ENCODE measurements around the gene ARRDC1. TPM values are rescaled to one million over a fixed set of nuclear protein-coding genes. Genes with fewer than 3 reads are reported as not detected.
"Not testable (repeated sequence)": the region's sequence is repeated elsewhere in the genome, so short reads cannot be mapped to it uniquely, and the experiment has no call there.

ARRDC1 gene
- total RNA-seq, 2 donors from 2014 or later, result 69.1 to 97.2 TPM

DNA sequence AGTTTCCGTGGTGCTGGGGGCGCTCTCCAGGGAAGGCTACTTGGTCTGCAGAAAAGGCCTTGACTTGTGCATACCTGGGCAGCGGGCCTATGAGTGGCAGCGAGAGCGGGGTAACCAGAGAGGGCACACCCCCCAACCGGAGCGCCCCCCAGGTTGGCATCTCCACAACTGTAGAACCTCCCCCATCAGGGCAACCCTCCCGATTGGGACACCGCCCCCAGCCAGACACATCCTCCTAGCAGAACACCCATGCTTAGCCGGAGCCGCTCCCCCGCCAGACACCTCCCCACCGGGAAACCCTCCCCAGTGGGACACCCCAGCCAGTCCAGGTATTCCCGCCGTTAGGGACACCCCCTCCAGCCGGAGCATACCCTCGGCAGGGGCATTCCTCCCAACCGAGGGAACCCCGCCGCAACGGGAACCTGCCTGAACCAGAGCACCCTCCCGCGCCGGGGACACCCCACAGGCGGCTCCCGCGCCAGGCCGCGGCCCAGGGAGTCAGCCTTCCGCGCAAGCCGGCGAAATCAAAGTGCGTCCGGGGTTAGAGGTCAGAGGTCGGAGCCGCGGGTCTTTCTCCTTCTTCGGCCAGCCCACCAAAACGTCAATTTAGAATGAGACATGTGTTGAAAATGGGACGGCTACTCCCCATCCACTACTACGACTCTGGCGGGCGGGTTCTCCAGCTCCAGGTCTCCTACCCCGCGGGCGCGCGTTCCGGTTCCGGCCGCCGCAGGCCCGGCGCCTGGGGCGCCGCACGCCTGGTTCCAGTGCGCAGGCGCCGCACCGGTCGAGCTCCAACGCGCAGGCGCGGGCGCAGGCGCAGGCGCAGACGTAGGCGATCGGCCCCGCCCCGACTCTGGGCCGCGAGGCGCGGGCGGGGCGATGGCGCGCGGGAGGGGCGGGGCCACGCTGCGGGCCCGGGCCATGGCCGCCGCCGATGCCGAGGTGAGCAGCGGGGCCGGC is 12.9 kb downstream of the ARRDC1 start, which contains the start of gene EHMT1:
EHMT1 (plus strand) TSS at position 901 of the 963 bp plus-strand sequence; CDS start at position 925, 24 bp downstream.
- Histone ChIP-seq H3K9ac (ENCODE audit: low read depth in 2 of 2, low read length in 2 of 2) (peak within 1 kb of the TSS; percentile 95 to 99), H3K4me3 (peak within 1 kb of the TSS; percentile 92), H3K27me3 (no peaks in the 10 kb centered on the region), H3K9me3 (no peaks in the 10 kb centered on the region), H3K4me1 (peaks cover 19% of the 10 kb centered on the region), H3K36me3 (peaks cover 8% of the 10 kb centered on the region), H3K27ac (peak within 1 kb of the TSS; percentile 87)
- TF ChIP-seq, protein P1, sequence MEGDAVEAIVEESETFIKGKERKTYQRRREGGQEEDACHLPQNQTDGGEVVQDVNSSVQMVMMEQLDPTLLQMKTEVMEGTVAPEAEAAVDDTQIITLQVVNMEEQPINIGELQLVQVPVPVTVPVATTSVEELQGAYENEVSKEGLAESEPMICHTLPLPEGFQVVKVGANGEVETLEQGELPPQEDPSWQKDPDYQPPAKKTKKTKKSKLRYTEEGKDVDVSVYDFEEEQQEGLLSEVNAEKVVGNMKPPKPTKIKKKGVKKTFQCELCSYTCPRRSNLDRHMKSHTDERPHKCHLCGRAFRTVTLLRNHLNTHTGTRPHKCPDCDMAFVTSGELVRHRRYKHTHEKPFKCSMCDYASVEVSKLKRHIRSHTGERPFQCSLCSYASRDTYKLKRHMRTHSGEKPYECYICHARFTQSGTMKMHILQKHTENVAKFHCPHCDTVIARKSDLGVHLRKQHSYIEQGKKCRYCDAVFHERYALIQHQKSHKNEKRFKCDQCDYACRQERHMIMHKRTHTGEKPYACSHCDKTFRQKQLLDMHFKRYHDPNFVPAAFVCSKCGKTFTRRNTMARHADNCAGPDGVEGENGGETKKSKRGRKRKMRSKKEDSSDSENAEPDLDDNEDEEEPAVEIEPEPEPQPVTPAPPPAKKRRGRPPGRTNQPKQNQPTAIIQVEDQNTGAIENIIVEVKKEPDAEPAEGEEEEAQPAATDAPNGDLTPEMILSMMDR (IDR thresholded peaks at IDR 0.05), result no peak
- intact Hi-C loops (cut with DNase I), result no loop called here
- peak; percentile 85 for DNase-seq

DNA sequence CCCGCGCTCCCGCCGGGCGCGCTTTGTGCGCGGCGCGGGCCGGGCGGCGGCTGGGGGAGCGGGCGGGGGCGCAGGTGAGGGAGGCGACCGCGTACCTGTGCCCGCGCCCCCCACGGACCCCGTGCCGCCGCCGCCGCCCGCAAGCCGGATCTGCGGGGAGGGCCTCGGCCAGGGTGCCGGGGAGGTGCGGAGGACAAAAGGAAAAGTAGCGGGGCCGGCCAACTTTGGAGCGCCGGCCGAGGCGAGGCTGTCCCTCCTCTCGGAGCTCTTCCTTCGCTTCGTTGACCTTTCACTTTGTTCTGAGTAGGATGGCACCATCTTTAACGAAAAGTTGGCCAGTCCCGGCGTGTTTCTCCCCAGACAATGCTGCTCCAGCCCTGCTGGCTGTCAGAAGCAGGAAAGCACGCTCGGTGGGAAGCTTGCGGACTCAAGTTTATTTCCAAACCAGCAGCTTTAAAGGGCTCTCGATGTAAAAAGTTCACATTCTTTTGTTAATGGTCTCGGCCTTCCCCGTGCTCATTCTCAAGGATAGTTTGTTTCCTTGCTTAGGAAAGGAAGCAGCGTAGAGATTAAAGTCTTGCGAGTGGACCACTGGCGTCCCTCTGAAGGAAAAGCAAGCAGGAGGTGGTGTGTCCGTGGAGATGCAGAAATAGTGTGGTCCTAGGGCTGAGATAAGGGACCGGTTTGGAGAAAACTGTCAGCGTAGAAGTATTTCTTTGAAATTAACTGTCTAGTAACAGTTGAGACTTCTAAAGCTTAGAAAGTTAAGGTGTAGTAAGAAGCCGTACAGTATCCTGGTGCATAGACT is 14.0 kb downstream of the ARRDC1 start:
- peaks cover 19% of the 10 kb centered on the region for H3K4me1 ChIP-seq
- DNase-seq, result peak; percentile 39
- H3K4me3 ChIP-seq, result peak overlapping the region; percentile 59
- intact Hi-C loops (cut with DNase I), result no loop called here
- TF ChIP-seq, protein P1 (IDR thresholded peaks at IDR 0.05), result no peak
- H3K36me3 ChIP-seq, result no peaks in the 10 kb centered on the region
- H3K9ac ChIP-seq (ENCODE audit: low read depth in 2 of 2, low read length in 2 of 2), result peak overlapping the region; percentile 56 to 68
- H3K27me3 ChIP-seq, result no peaks in the 10 kb centered on the region
- H3K27ac ChIP-seq, result peak overlapping the region; percentile 74
- H3K9me3 ChIP-seq, result no peaks in the 10 kb centered on the region

DNA sequence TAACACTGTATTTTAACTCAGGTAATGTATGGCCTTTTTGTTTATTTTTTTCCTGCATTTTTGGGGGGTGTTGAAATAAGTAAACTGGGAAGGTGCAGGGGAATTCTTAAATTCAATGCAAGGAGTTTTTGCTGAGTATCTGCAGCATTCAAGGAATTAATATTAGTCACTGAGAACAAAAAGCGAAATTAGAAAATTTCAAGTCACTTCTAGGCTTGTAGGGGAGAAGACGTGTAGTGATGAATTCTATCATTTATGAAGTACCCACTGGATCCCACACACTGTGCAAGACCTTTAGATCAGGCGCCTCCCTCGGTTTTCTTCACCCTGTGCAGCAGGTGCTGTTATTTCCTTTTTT is 14.5 kb downstream of the ARRDC1 start:
- H3K9me3 ChIP-seq, result no peaks in the 10 kb centered on the region
- peak overlapping the region in 1 of 2 donors; percentile 56 for H3K9ac ChIP-seq (ENCODE audit: low read depth in 2 of 2, low read length in 2 of 2)
- H3K4me1 ChIP-seq, result peaks cover 19% of the 10 kb centered on the region
- peak overlapping the region; percentile 74 for H3K27ac ChIP-seq
- H3K4me3 ChIP-seq, result peak overlapping the region; percentile 59
- TF ChIP-seq, protein P1 (IDR thresholded peaks at IDR 0.05), result no peak
- DNase-seq, result no peak
- intact Hi-C loops (cut with DNase I), result no loop called here
- H3K36me3 ChIP-seq, result no peaks in the 10 kb centered on the region
- H3K27me3 ChIP-seq, result no peaks in the 10 kb centered on the region

DNA sequence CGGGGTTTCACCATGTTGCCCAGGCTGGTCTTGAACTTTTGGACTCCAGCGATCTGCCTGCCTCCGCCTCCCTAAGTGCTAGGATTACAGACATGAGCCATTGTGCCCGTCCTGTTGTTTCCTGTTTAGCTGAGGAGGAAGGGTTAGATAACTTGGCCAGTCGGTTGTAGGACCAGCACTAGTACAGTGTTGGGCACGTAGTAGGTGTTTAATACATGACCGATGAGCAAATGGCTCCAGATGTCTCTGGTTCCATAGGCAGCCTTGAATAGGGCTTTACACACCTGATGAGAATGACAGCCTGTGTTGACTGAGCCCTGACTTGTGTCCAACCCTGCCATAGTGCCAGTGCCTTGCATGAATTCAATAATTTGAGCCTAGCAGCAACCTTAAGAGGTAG is 15.1 kb downstream of the ARRDC1 start:
- Histone ChIP-seq H3K9ac (ENCODE audit: low read depth in 2 of 2, low read length in 2 of 2) (peak overlapping the region in 1 of 2 donors; percentile 1), H3K36me3 (no peaks in the 10 kb centered on the region), H3K4me1 (peaks cover 19% of the 10 kb centered on the region), H3K9me3 (no peaks in the 10 kb centered on the region), H3K4me3 (no peak overlapping the region), H3K27ac (no peak overlapping the region), H3K27me3 (no peaks in the 10 kb centered on the region)
- TF ChIP-seq, protein P1 (IDR thresholded peaks at IDR 0.05), result no peak
- intact Hi-C loops (cut with DNase I), result no loop called here
- DNase-seq, result no peak

DNA sequence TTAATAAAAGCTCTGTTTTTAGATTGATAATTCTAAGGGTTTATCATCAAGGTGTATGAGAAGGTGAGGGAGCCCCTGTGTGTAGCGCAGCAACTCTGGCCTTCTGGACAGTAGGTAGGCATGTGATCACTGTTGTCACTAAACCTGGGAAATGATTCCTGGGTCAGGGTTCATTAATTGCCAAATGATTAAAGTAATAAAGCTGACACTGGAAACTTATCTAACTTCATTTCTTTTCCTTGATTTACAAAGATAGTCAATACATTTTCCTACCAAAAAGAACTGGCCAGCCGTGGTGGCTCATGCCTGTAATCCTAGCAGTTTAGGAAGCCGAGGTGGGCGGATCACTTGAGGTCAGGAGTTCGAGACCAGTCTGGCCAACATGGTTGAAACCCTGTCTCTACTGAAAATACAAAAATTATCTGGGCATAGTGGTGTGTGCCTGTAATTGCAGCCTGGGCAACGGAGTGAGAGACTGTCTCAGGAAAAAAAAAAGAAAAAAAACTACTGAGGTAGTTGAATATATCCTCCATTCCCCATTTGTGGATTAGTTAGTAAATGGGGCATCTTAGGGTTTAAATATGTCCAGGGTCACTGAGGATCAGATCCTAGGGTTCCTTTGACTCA is 15.8 kb downstream of the ARRDC1 start:
- H3K4me1 ChIP-seq, result peaks cover 19% of the 10 kb centered on the region
- TF ChIP-seq, protein P1 (IDR thresholded peaks at IDR 0.05), result no peak
- no peak overlapping the region for H3K4me3 ChIP-seq
- H3K27me3 ChIP-seq, result no peaks in the 10 kb centered on the region
- intact Hi-C loops (cut with DNase I), result no loop called here
- H3K9ac ChIP-seq (ENCODE audit: low read depth in 2 of 2, low read length in 2 of 2), result peak overlapping the region in 1 of 2 donors; percentile 19
- no peaks in the 10 kb centered on the region for H3K36me3 ChIP-seq
- DNase-seq, result no peak
- H3K27ac ChIP-seq, result no peak overlapping the region
- H3K9me3 ChIP-seq, result no peaks in the 10 kb centered on the region

DNA sequence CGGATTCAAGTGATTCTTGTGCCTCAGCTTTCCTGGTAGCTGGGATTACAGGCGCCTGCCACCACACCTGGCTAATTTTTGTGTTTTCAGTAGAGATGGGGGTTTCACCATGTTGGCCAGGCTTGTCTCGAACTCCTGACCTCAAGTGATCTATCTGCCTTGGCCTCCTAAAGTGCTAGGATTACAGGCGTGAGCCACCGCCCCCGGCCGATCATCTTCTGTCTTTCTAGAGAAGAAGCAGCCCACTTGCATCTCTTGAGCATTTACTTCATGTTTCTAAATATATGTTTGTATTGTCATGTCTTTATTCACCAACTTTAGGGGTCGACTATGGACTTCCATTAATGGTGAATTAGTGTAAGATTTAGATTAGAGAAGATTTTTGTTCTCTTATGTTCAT is 16.7 kb downstream of the ARRDC1 start:
- H3K36me3 ChIP-seq; H3K27me3 ChIP-seq; H3K27ac ChIP-seq; H3K9me3 ChIP-seq; DNase-seq; H3K4me3 ChIP-seq; intact Hi-C loops (cut with DNase I); H3K9ac ChIP-seq (ENCODE audit: low read depth in 2 of 2, low read length in 2 of 2): not testable (repeated sequence)
- peaks cover 19% of the 10 kb centered on the region for H3K4me1 ChIP-seq

Measured in colonic mucosa (tissue), 4 donors.